Stimulated activated CD4-positive, alpha-beta T cell treated with anti-CD3 and anti-CD28 coated beads, TNF-alpha, amount 100 ng/mL, for 48 hours (primary cell): ENCODE results near the gene PLIN1.

ENCODE experiments used
- DNase-seq, 3 donors: peaks; one replicate each; pipeline ENCODE4 v3.0.0-alpha.2; 2020; ENCODE audit warnings: low read depth in 3 of 3

PLIN1 gene

GRCh38 chr15:89627256-89627970 is 51.8 kb downstream of the PLIN1 start:
- DNase-seq = no peak

- DNase-seq = no peak
Observed at GRCh38 chr15:89625716-89626115, 53.5 kb downstream of the PLIN1 start.

GRCh38 chr15:89623165-89623564 is 56.0 kb downstream of the PLIN1 start:
- no peak for DNase-seq

- DNase-seq = no peak
Observed at GRCh38 chr15:89621547-89621946, 57.6 kb downstream of the PLIN1 start.

GRCh38 chr15:89616228-89616627 is 62.9 kb downstream of the PLIN1 start:
- DNase-seq = no peak

- DNase-seq = no peak
Observed at GRCh38 chr15:89615135-89615534, 64.0 kb downstream of the PLIN1 start.
